BE2C (cell line): ENCODE results near the gene IL4. TPM values are rescaled to one million over a fixed set of nuclear protein-coding genes. Genes with fewer than 3 reads are reported as not detected.
"Not testable (repeated sequence)": the region's sequence is repeated elsewhere in the genome, so short reads cannot be mapped to it uniquely, and the experiment has no call there.

ENCODE experiments used
- DNase-seq: peaks from one replicate; pipeline ENCODE4 v3.0.0-alpha.2; 2020
- H3K27me3 ChIP-seq: fragments of 250-450 bp; sonication (Bioruptor Pico); 2 replicates; pipeline ENCODE4 v1.5.1; 2020; ENCODE audit warnings: mild to moderate bottlenecking
- H3K36me3 ChIP-seq: fragments of 250-450 bp; sonication (Bioruptor Pico); 2 replicates; pipeline ENCODE4 v1.5.1; 2020; ENCODE audit warnings: mild to moderate bottlenecking
- H3K4me1 ChIP-seq: fragments of 250-450 bp; sonication (Bioruptor Pico); 2 replicates; pipeline ENCODE4 v1.5.1; 2020
- H3K4me3 ChIP-seq: 2 replicates; pipeline ENCODE4 v1.5.1; 2011; ENCODE audit warnings: low read depth, low read length
- H3K9me3 ChIP-seq: fragments of 250-450 bp; sonication (Bioruptor Pico); 2 replicates; pipeline ENCODE4 v1.5.1; 2020
- CTCF ChIP-seq: IDR thresholded peaks from 2 replicates; pipeline ENCODE4 v1.5.1; 2012; ENCODE audit warnings: mild to moderate bottlenecking, low read depth, low read length
- polyA plus RNA-seq: library from polyadenylated mRNA; unstranded; fragments of >200 nt; gene quantifications from one replicate; pipeline ENCODE4 v1.2.1, GENCODE V29; 2012; ENCODE audit warnings: low read depth, missing spikeins; ENCODE audit not compliant: insufficient read length, insufficient read depth

The IL4 gene
- not detected for polyA plus RNA-seq

DNA sequence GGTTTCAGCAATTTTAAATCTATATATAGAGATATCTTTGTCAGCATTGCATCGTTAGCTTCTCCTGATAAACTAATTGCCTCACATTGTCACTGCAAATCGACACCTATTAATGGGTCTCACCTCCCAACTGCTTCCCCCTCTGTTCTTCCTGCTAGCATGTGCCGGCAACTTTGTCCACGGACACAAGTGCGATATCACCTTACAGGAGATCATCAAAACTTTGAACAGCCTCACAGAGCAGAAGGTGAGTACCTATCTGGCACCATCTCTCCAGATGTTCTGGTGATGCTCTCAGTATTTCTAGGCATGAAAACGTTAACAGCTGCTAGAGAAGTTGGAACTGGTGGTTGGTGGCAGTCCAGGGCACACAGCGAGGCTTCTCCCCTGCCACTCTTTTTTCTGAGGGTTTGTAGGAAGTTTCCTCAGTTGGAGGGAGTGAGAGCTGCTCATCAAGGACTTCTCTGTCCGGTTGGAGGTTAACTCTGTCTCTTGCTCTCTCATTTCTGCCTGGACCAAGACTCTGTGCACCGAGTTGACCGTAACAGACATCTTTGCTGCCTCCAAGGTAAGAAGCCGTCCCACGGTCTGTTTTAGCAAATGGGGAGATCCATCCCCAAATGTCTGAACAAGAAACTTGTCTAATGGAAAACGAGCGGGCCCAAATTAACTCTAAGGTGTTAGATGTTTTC, at the start of gene IL4:
IL4 (plus strand) TSS at position 51 of the 692 bp plus-strand sequence; CDS start at position 113, 62 bp downstream.
- Histone ChIP-seq H3K4me3 (no peak within 1 kb of the TSS), H3K36me3 (no peaks in the 10 kb centered on the region), H3K4me1 (no peaks in the 10 kb centered on the region), H3K27me3 (no peaks in the 10 kb centered on the region), H3K9me3 (no peaks in the 10 kb centered on the region)
- TF ChIP-seq CTCF: no peak
- no peak for DNase-seq

- no peak for TF ChIP-seq CTCF
- DNase-seq: no peak
- Histone ChIP-seq H3K4me3 (no peak overlapping the region), H3K9me3 (no peaks in the 10 kb centered on the region), H3K27me3 (no peaks in the 10 kb centered on the region), H3K4me1 (no peaks in the 10 kb centered on the region), H3K36me3 (peaks cover 10% of the 10 kb centered on the region)
Observed at GRCh38 chr5:132627470-132627869, 46.3 kb upstream of the IL4 start.

DNA sequence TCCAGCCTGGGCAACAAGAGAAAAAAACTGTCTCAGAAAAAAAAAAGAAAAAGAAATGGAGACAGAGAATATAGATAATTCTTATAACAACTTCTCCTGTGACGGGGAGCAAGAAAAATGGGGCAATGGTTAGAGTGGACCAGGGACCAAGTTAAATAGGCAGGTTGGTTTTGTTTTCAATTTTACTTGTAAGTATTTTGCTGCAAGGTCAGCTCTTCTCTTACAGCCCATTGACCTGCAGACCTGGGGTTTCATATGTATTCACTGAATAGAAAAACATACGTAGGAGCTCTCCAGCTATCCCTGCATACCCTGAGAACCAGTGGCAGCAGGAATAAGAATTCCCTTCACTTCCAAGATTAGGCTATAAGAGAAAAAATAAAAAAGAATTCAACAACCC, 45.0 kb upstream of the IL4 start:
- no peaks in the 10 kb centered on the region for H3K27me3 ChIP-seq
- peaks cover 7% of the 10 kb centered on the region for H3K36me3 ChIP-seq
- no peak for TF ChIP-seq CTCF
- no peaks in the 10 kb centered on the region for H3K4me1 ChIP-seq
- DNase-seq: no peak
- H3K4me3 ChIP-seq: no peak overlapping the region
- H3K9me3 ChIP-seq: no peaks in the 10 kb centered on the region

DNA sequence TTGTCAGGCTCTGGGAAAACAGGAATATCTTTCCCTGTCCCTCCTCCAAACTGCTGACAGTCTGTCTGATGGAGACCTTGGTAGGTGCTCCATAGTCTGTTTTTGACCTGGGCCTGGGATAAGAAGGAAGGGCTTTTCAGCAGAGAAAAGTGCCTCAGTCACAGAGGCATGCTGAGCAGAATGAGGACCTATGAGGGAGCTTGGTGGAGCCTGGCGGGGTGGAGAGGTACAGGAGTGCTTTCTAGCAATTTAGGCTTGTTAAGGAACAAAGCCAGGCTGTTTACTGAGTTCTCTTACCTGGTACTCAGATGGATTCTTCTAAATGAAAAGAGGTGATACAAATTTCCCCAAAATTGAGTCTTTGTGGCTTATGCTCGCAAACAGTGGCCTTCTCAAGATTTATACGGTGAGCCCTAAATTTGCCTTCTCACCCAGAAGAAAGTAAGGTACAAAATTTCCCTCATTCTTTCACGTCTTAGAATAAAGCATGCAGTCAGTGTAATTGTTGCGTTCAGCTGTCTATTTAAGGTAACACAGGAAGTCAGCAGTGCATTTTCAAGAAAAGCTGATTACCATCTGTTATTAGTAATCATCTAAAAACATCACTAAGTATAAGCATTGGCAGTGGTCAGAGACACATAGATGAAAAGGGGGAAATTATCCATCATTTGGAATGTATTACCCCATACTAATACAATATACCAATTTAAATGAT, 44.4 kb upstream of the IL4 start:
- H3K4me1 ChIP-seq: no peaks in the 10 kb centered on the region
- no peak for TF ChIP-seq CTCF
- H3K9me3 ChIP-seq: no peaks in the 10 kb centered on the region
- H3K36me3 ChIP-seq: peaks cover 7% of the 10 kb centered on the region
- DNase-seq: no peak
- no peak overlapping the region for H3K4me3 ChIP-seq
- no peaks in the 10 kb centered on the region for H3K27me3 ChIP-seq

DNA sequence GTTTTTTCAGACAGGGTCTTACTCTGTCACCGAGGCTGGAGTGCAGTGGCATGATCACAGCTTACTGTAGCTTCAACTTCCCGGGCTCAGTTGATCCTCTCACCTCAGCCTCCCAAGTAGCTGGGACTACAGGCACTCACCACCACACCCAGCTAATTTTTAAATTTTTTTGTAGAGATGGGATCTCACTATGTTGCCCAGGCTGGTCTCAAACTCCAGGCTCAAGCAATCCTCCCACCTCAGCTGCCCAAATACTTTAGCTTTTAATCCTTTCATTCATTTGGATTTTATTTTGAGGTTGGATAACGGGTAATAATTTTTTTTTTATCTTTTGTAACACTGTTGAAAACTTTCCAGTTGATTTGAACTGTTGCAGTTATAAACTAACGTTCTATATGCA, 40.2 kb upstream of the IL4 start:
- H3K9me3 ChIP-seq, H3K27me3 ChIP-seq, DNase-seq, H3K4me3 ChIP-seq, H3K4me1 ChIP-seq: not testable (repeated sequence)
- H3K36me3 ChIP-seq: peaks cover 18% of the 10 kb centered on the region

- Histone ChIP-seq H3K27me3 (no peaks in the 10 kb centered on the region), H3K4me3 (no peak overlapping the region), H3K36me3 (peaks cover 25% of the 10 kb centered on the region), H3K4me1 (no peaks in the 10 kb centered on the region), H3K9me3 (no peaks in the 10 kb centered on the region)
- no peak for TF ChIP-seq CTCF
- DNase-seq: no peak
Observed at GRCh38 chr5:132635873-132636272, 37.9 kb upstream of the IL4 start.
